Brain microvascular endothelial cell (primary cell): Measurements from ENCODE around the gene RELL1.

Experiments
- DNase-seq: peaks from one replicate; pipeline ENCODE4 v3.0.0-alpha.2; 2020
- H3K27ac ChIP-seq: fragments of 250-450 bp; sonication (Bioruptor Pico); 2 replicates; pipeline ENCODE4 v1.5.1; 2020; ENCODE audit warnings: mild to moderate bottlenecking, moderate library complexity
- H3K27me3 ChIP-seq: fragments of 250-450 bp; sonication (Bioruptor Pico); replicated peaks from 2 replicates; pipeline ENCODE4 v1.5.1; 2020; ENCODE audit warnings: mild to moderate bottlenecking
- H3K36me3 ChIP-seq: fragments of 250-450 bp; sonication (Bioruptor Pico); replicated peaks from 2 replicates; pipeline ENCODE4 v1.5.1; 2020; ENCODE audit warnings: mild to moderate bottlenecking
- H3K4me3 ChIP-seq: 2 replicates; pipeline ENCODE4 v1.5.1; 2011; ENCODE audit warnings: low read depth, mild to moderate bottlenecking, control low read depth, low read length, moderate library complexity
- in situ Hi-C: cut with HindIII; loops from 2 replicates; pipeline ENCODE4 v1.10.0; 2017; ENCODE audit warnings: low sequenced_read_pairs, low pct_ligation_motif_present
- TF ChIP-seq, protein P1 (sequence below): IDR thresholded peaks from 2 replicates; pipeline ENCODE4 v1.5.1; 2011; ENCODE audit warnings: low read depth, mild to moderate bottlenecking, moderate library complexity, low read length, control low read depth, inconsistent platforms; ENCODE audit errors: missing control alignments

RELL1 gene

DNA sequence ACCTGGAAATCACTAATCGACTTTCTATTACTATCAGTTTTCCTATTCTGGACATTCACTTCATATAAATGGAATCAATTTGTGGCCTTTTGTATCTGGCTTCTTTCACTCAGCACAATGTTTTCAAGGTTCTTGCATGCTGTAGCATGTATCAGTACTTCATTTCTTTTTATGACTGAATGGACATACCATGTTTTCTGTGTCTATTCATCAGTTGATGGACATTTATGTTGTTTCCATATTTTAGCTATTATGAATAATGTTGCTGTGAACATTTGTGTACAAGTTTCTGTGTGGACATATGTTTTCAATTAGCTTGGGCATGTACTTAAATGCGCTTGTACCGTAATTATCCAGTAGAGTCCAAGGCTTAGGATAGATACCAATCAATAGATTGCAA is 19.9 kb upstream of the RELL1 start:
- no peak for DNase-seq
- H3K4me3 ChIP-seq: no peak overlapping the region
- no peaks in the 10 kb centered on the region for H3K36me3 ChIP-seq
- in situ Hi-C loops: no loop called here
- TF ChIP-seq, protein P1, sequence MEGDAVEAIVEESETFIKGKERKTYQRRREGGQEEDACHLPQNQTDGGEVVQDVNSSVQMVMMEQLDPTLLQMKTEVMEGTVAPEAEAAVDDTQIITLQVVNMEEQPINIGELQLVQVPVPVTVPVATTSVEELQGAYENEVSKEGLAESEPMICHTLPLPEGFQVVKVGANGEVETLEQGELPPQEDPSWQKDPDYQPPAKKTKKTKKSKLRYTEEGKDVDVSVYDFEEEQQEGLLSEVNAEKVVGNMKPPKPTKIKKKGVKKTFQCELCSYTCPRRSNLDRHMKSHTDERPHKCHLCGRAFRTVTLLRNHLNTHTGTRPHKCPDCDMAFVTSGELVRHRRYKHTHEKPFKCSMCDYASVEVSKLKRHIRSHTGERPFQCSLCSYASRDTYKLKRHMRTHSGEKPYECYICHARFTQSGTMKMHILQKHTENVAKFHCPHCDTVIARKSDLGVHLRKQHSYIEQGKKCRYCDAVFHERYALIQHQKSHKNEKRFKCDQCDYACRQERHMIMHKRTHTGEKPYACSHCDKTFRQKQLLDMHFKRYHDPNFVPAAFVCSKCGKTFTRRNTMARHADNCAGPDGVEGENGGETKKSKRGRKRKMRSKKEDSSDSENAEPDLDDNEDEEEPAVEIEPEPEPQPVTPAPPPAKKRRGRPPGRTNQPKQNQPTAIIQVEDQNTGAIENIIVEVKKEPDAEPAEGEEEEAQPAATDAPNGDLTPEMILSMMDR: no peak
- no peak overlapping the region for H3K27ac ChIP-seq
- H3K27me3 ChIP-seq: no peaks in the 10 kb centered on the region

DNA sequence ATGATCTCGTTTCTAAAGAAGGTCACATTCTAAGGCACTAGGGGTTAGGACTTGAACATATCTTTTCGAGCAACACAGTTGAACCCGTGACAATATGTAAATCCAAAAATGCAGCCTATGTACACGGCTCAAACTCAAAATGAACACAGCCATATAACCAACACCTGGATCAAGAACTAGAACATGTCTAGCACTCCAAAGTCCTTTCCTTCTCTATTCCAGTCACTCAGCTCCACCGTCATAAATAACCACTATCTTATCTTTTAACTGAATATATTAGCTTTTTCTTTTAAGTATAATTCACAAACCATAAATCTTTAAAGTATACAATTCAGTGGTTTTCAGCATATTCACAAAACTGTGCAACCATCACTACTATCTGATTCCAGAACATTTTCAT is 19.4 kb upstream of the RELL1 start:
- H3K36me3 ChIP-seq: no peaks in the 10 kb centered on the region
- H3K4me3 ChIP-seq: no peak overlapping the region
- no peak overlapping the region for H3K27ac ChIP-seq
- no peaks in the 10 kb centered on the region for H3K27me3 ChIP-seq
- in situ Hi-C loops: no loop called here
- DNase-seq: no peak
- TF ChIP-seq, protein P1: no peak

DNA sequence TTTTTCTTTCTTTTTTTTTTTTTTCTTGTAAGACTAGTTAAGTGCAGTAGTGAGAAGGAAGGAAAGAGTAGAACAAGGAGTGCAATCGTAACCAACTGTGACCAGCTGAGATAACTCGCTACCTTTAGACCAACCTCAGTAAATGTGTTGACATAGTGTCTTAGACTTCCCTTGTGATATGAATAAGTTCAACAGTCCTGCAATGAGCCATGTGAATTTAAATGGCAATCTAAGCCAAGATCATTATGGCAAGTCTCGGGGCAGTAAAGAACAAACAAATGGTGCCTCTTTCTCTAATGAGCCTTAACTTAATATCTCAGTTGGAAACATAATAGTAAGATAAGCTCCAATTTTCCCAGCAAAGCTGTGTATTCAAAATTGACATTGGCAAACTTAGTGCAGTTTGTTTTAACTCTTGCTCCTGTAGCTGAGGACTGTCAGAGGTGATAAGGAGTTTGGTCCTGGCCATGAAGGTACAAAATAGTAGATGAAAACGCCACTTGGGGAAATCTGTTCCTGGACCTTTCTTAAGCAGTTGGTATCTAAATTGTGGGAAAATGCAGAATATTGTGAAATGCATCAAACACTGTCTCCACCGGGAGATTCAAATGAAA is 13.8 kb upstream of the RELL1 start:
- in situ Hi-C loops: no loop called here
- no peak overlapping the region for H3K4me3 ChIP-seq
- TF ChIP-seq, protein P1: no peak
- no peak overlapping the region for H3K27ac ChIP-seq
- no peaks in the 10 kb centered on the region for H3K27me3 ChIP-seq
- DNase-seq: no peak
- H3K36me3 ChIP-seq: no peaks in the 10 kb centered on the region

DNA sequence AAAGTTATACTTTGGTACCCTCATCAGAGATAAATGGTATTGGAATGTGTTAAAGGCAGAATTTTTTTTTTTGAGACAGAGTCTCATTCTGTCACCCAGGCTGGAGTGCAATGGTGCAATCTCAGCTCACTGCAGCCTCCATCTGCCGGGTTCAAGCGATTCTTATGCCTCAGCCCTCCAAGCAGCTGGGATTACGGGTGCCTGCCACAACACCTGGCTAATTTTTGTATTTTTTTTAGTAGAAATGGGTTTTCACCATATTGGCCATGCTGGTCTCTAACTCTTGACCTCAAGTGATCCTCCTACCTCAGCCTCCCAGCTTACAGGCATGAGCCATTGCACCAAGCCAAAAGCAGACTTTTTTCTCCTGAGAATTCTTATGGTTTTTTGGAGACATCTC is 11.4 kb upstream of the RELL1 start:
- TF ChIP-seq, protein P1: no peak
- in situ Hi-C loops: no loop called here

DNA sequence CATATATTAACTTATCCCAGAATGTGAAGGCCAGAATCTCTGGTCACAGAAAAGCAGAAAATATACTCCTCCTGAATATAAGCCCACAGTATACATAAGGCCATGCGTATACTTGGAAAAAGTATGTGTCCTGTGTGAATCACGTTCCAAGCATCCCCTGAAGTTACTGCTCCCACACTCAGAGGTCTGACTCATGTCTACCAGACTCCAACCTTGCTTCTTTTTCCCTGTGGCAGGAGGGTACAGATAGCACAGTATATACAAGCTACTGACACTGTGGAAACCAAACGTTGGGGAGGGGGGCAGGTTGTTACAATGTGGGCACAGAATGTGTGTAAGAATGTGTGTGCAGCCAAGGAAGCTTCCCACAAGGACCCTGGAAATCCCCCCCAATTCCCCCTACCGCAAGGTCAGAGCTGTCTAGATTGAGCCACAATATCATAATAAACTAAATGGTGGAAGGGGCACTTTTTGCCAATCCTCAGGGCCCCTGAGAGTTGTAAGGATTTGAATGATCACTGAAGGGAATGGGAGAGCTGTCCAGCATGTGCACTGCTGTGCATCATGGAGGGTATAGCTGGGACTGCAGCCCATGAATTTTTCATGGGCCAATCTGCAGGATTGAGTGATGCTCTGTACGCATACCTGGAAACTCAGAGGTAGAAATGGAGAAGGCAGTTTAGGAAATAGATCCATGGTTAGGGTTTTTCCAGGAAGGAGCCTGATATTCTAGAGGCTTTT is 7.4 kb upstream of the RELL1 start:
- TF ChIP-seq, protein P1: no peak
- Histone ChIP-seq H3K27ac (peak overlapping the region; percentile 76), H3K27me3 (no peaks in the 10 kb centered on the region), H3K36me3 (no peaks in the 10 kb centered on the region), H3K4me3 (no peak overlapping the region)
- in situ Hi-C loops: no loop called here
- DNase-seq: peak; percentile 94

More for the DNA sequence above, 11.4 kb upstream of the RELL1 start:
- no peaks in the 10 kb centered on the region for H3K27me3 ChIP-seq
- H3K4me3 ChIP-seq: no peak overlapping the region
- DNase-seq: no peak
- no peaks in the 10 kb centered on the region for H3K36me3 ChIP-seq
- no peak overlapping the region for H3K27ac ChIP-seq
